Activated CD4-positive, alpha-beta T cell treated with anti-CD3 and anti-CD28 coated beads, Interleukin-2, Interleukin-6, amounts not matched to agents 100 ng/mL and 50 ng/mL, durations not matched to agents 16 hours and 8 hours (primary cell): ENCODE data around the gene KANSL1.
A peak's percentile ranks its signal among the peaks of the same experiment; 100 is the strongest.

ENCODE experiments used
- DNase-seq: peaks from one replicate; pipeline ENCODE4 v3.0.0-alpha.2; 2020

KANSL1 gene

GRCh38 chr17:46071796-46072195 is 121.4 kb downstream of the KANSL1 start:
- DNase-seq: no peak

DNA sequence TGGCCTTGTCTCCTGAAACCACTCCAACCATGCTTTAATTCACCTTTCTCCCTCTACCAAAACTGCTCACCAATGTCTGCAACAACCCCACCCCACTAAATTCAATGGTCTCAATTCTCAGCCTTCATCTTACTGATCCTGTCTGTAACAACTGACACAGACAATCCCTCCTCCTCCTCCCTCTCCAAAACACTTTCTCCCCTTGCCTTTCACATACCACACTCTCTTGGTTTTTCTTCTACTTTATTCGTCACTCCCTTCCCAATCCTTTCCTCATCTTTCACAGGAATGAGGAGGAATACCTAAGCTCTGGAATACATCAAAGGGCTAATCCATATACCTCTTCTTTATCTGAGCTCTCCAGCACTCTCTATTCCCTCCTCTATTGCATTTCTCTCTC is 128.8 kb downstream of the KANSL1 start:
- DNase-seq: no peak

GRCh38 chr17:46063241-46063640 is 130.0 kb downstream of the KANSL1 start:
- no peak for DNase-seq

- DNase-seq: no peak
These were observed 131.8 kb downstream of the KANSL1 start for GRCh38 chr17:46061435-46061834.

GRCh38 chr17:46060461-46060860 is 132.8 kb downstream of the KANSL1 start:
- no peak for DNase-seq

DNA sequence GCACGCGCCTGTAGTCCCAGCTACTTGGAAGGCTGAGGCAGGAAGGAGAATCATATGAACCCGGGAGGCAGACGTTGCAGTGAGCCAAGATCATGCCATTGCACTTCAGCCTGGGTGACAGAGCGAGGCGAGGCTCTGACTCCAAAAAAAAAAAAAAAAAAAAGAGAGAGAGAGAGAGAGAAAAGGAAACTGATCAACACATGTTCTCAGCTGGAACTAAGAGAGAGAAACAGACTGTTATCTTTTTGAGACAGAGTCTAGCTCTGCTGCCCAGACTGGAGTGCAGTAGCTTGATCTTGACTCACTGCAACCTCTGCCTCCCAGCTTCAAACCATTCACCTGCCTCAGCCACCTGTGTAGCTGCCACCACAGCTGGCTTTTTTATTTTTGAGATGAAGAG is 133.7 kb downstream of the KANSL1 start:
- no peak for DNase-seq

DNA sequence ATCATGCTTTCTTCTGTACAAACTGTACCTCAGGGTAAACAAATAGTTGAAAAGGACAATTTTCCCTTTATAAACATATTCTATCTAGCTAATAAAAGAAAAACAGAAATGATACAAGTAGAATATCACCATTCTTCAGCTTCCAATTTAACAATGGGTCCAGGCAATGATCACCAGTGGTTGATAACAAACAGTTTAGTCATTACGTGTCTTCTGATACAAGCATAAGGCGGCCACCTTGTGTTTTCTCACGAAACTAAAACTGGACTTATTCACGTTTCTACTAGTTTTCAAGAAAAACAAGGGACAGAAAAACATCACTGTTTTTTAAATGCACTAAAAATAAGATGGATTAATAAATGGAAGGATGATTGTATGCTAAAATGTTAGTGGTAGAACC is 135.9 kb downstream of the KANSL1 start:
- no peak for DNase-seq

GRCh38 chr17:46056800-46057304 is 136.4 kb downstream of the KANSL1 start:
- DNase-seq: peak; percentile 41

- no peak for DNase-seq
These were observed 139.2 kb downstream of the KANSL1 start for GRCh38 chr17:46053911-46054534.

GRCh38 chr17:46049656-46050055 is 143.6 kb downstream of the KANSL1 start:
- DNase-seq: no peak

GRCh38 chr17:46047856-46048255 is 145.4 kb downstream of the KANSL1 start:
- DNase-seq: no peak

GRCh38 chr17:46047398-46047797 is 145.8 kb downstream of the KANSL1 start:
- no peak for DNase-seq

- DNase-seq: no peak
These were observed 146.3 kb downstream of the KANSL1 start for GRCh38 chr17:46046957-46047356.

DNA sequence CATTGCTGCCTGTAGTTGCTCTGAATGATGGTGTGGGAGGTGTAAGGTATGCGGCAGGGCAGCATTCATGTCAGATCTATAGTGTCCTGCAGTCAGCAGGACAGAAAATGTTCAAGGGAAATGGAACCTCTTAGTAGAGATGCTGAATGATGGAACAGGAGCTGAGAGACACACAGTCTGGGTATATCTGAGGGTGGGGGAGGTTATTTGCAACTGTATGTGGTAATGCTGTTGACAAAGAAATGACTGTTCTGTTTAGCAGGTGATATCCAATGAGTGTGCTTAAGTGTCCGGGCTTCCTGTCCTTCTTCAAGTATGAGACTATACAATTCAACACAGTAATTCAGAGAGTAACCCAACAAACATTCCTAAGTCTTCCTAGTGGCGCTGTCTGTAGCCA is 147.6 kb downstream of the KANSL1 start:
- peak; percentile 36 for DNase-seq

- no peak for DNase-seq
These were observed 148.2 kb downstream of the KANSL1 start for GRCh38 chr17:46044989-46045388.

DNA sequence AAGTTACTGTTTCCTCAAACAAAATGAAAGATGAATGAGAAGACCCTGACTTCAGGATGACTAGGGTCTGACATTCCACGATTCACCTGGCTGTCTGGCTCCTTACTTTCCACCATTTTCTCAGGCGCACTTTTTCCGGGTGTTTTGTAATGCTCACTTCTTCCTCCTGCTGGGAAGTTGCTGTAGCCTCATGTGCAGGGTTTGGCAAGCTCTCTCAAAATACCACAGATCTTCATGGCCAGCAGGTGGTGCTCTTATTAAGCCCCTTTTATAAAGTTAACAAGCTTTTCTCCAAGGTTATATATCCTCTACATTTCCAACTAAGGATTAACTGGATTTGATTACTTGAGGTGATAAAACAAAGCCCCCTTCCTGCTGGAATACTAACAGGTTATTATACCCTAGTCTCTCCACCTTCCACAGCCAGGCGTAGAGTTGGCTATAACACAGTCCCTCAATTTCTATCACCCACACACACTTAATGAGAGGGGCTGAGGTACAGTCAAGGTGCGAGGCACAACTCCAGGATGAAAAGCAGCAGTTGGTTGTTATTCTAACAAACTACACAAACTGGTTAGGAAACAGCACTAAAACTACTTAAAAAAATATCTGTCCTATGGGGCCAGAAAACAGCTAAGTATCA is 148.8 kb downstream of the KANSL1 start:
- peak; percentile 39 for DNase-seq

- no peak for DNase-seq
These were observed 149.6 kb downstream of the KANSL1 start for GRCh38 chr17:46043606-46044005.

DNA sequence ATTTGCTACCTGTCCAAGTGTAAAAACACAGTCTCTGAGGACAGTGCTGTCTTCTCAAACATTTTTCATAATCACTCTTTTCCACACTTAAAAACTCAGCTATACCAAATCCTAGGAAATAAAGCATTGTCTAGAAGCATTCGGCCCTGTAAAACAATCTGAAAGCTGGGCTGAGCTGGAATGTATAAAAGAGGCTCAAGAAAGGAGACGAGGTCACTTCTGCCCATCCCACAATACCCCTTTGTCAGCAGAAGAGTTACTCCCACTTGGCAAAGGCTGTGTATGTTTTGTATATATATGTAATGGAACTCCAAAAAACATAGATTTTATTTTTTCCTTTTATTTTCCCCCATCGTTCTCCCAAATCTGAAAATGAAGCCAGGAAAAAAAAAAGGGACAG is 150.3 kb downstream of the KANSL1 start:
- DNase-seq: no peak

- DNase-seq: no peak
These were observed 151.0 kb downstream of the KANSL1 start for GRCh38 chr17:46042246-46042645.

- DNase-seq: no peak
These were observed 153.5 kb downstream of the KANSL1 start for GRCh38 chr17:46039592-46040186.

- no peak for DNase-seq
These were observed 154.3 kb downstream of the KANSL1 start for GRCh38 chr17:46038937-46039336.

DNA sequence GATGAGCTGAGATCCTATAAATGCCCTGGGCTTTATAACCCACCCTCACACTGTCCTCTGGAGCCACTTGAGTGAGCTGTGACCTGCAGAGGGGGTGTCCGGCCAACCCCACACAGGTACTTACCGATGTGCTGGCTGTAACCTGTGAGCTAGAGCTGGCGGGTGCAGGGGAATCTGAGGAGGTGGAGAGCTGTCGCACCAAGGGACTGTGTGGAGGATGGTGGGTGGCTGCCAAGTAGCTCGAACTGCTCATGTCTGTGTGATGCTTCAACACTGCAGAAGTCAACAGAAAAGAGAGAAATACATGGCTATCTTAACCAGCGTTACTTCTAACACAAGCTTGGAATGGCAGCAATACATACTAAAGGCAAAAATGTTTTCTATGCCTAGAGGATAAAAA is 154.8 kb downstream of the KANSL1 start:
- DNase-seq: no peak

DNA sequence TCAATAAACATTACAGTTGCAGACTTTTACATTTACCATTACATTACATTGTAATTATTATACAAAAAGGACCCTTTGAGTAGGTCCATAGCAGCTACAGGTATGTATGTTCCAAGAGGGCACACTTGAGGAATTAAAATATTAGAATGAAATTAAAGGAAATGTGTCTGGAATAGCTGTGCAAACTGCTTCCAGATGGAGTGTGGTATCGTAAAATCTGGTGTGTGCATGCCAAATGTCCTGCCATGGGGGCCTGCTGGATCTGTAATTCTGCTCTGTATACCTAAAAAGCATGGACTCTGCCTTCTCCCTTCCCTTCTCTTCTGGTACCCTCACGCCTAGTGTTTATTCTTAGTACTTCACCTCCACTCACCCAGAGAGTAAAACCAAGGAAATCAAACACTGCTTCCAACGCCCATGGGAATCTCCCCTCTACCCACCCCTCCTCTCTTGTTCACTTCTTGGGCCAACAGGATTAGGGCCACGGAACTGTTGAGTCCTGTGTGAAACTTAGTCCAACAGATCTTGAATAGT is 155.4 kb downstream of the KANSL1 start:
- no peak for DNase-seq

- no peak for DNase-seq
These were observed 156.7 kb downstream of the KANSL1 start for GRCh38 chr17:46036491-46036890.
